ENCODE data around the gene SCART1. TPM values are rescaled to one million over a fixed set of nuclear protein-coding genes. Genes with fewer than 3 reads are reported as not detected.

Gene SCART1
- total RNA-seq, 6 experiments from 2014 or later, result 0.59 to 1.3 (median 1.0) TPM

GRCh38 chr10:133481086-133481643 lies 27.4 kb downstream of the SCART1 start:
- Mint-ChIP-seq H3K9me3 (peaks cover 15% of the 10 kb centered on the region), H3K4me3 (no peak overlapping the region), H3K27ac (no peak overlapping the region), H3K4me1 (ENCODE audit: low read depth) (no peaks in the 10 kb centered on the region), H3K27me3 (ENCODE audit: insufficient read depth) (peaks cover 8% of the 10 kb centered on the region), H3K36me3 (ENCODE audit: low read depth) (no peaks in the 10 kb centered on the region; the same call in 1 of the 2 replicates)
- no peak for TF ChIP-seq CTCF (IDR thresholded peaks at IDR 0.05)
- no peak for DNase-seq

DNA sequence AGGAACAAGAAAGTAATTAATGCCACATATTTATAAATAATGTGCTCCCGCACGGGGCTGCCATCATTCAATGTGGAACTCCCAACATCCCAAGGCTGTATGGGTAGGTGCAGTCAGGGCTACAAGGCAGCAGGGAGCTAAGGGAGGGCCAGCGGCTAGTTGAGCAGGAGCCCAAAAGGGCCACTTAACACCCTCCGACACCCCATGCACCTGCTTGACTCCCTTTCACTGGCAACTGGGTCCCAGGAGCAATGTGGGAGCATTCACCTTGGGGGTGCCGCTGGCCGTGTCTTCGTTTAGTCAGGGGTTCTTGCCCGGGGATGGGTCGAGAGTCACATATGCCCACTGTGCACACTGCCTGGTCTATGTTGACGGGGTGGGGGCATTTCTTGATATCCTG lies 27.9 kb downstream of the SCART1 start:
- Mint-ChIP-seq H3K9me3 (peaks cover 18% of the 10 kb centered on the region), H3K36me3 (ENCODE audit: low read depth) (peaks cover 3% of the 10 kb centered on the region; the same call in 1 of the 2 replicates), H3K4me1 (ENCODE audit: low read depth) (no peaks in the 10 kb centered on the region), H3K27ac (no peak overlapping the region), H3K27me3 (ENCODE audit: insufficient read depth) (peaks cover 8% of the 10 kb centered on the region), H3K4me3 (no peak overlapping the region)
- no peak for TF ChIP-seq CTCF (IDR thresholded peaks at IDR 0.05)
- DNase-seq, result no peak

DNA sequence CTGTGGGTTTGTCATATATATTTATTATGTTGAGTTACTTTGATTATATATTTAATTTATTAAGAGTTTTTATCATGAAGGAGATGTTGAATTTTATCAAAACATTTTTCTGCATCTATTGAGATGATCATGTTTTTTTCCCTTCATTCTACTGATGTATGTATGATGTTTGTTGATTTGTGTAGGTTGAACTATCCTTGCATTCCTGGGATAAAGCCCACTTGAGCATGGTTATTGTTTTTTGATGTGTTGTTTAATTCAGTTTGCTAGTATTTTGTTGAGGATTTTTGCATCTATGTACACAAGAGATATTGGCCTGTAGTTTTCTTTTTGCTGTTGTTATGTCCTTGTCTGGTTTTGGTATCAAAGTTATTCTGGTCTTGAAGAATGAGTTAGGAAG lies 31.1 kb downstream of the SCART1 start:
- Mint-ChIP-seq H3K27ac (no peak overlapping the region), H3K9me3 (peaks cover 28% of the 10 kb centered on the region), H3K36me3 (ENCODE audit: low read depth) (peaks cover 8% of the 10 kb centered on the region; the same call in 1 of the 2 replicates), H3K27me3 (ENCODE audit: insufficient read depth) (peaks cover 8% of the 10 kb centered on the region), H3K4me3 (no peak overlapping the region), H3K4me1 (ENCODE audit: low read depth) (no peaks in the 10 kb centered on the region)
- no peak for TF ChIP-seq CTCF (IDR thresholded peaks at IDR 0.05)
- DNase-seq, result no peak

DNA sequence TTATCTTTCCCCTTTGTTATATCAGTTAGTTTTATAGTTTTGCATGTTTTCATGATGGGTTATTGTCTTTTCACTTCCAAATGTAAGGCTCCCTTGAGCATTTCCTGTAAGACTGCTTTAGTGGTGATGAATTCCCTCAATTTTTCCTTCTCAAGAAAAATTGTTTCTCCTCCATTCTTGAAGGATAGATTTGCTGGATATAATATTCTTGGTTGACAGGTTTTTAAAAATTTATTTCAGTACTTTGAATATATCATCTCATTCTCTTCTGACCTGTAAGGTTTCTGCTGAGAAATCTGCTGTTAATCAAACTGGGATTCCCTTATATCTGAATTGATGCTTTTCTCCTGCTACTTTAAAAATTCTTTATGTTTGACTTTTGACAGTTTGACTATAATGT lies 33.3 kb downstream of the SCART1 start:
- H3K27me3 Mint-ChIP-seq (ENCODE audit: insufficient read depth), result peaks cover 5% of the 10 kb centered on the region; the same call in 1 of the 2 replicates
- TF ChIP-seq CTCF (IDR thresholded peaks at IDR 0.05), result no peak
- no peaks in the 10 kb centered on the region for H3K4me1 Mint-ChIP-seq (ENCODE audit: low read depth)
- DNase-seq, result no peak
- H3K4me3 Mint-ChIP-seq, result no peak overlapping the region
- H3K27ac Mint-ChIP-seq, result no peak overlapping the region
- peaks cover 28% of the 10 kb centered on the region for H3K9me3 Mint-ChIP-seq
- H3K36me3 Mint-ChIP-seq (ENCODE audit: low read depth), result peaks cover 8% of the 10 kb centered on the region; the same call in 1 of the 2 replicates

DNA sequence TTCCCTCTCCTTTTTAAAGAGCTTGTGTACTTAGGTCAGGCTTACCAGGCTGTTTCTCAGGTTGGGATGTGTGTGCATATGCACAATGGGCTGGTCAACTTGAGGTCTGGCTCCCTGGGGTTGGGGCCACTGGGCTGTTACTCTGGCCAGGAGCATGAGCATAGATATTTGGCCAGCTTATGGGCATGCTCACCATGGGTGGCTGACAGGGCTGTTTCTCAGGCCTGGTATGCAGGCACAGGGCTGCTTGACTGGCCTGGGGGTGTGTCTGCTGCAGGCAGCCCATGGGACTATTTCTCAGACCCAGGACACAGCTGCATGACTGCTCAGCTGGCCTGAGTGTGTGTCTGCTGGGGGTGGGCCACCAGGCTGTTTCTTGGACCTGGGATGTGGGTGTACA lies 34.6 kb downstream of the SCART1 start:
- Mint-ChIP-seq H3K9me3 (peaks cover 28% of the 10 kb centered on the region), H3K36me3 (ENCODE audit: low read depth) (peaks cover 8% of the 10 kb centered on the region; the same call in 1 of the 2 replicates), H3K4me1 (ENCODE audit: low read depth) (no peaks in the 10 kb centered on the region), H3K4me3 (no peak overlapping the region), H3K27me3 (ENCODE audit: insufficient read depth) (peaks cover 5% of the 10 kb centered on the region; the same call in 1 of the 2 replicates), H3K27ac (no peak overlapping the region)
- TF ChIP-seq CTCF (IDR thresholded peaks at IDR 0.05), result no peak
- DNase-seq, result no peak

Measured in HFFc6 (cell line).